GM20000 (cell line): ENCODE measurements around the gene AKAP11.

Source experiments
- DNase-seq: peaks from one replicate; pipeline ENCODE4 v3.0.0; 2012; ENCODE audit warnings: low spot score
- CTCF ChIP-seq: IDR thresholded peaks from 2 replicates; pipeline ENCODE4 v1.5.1; 2012; ENCODE audit warnings: mild to moderate bottlenecking, control low read depth; ENCODE audit errors: extremely low read depth, missing control alignments

Gene AKAP11

GRCh38 chr13:42354241-42355091 lies 82.5 kb downstream of the AKAP11 start:
- TF ChIP-seq CTCF, result no peak
- DNase-seq, result peak; percentile 45

GRCh38 chr13:42355092-42355485 lies 83.1 kb downstream of the AKAP11 start:
- DNase-seq, result peak; percentile 47
- TF ChIP-seq CTCF, result no peak

GRCh38 chr13:42355491-42356183 lies 83.7 kb downstream of the AKAP11 start:
- no peak for DNase-seq
- TF ChIP-seq CTCF, result no peak

GRCh38 chr13:42356184-42356575 lies 84.2 kb downstream of the AKAP11 start:
- no peak for TF ChIP-seq CTCF
- no peak for DNase-seq

- no peak for DNase-seq
- no peak for TF ChIP-seq CTCF
These were observed 88.2 kb downstream of the AKAP11 start for GRCh38 chr13:42360046-42360574.

- no peak for DNase-seq
These were observed 89.7 kb downstream of the AKAP11 start for GRCh38 chr13:42361701-42362100.

More at GRCh38 chr13:42361701-42362100, 89.7 kb downstream of the AKAP11 start:
- TF ChIP-seq CTCF, result no peak
